ENCODE data around the gene TMEM131L.

The TMEM131L gene

DNA sequence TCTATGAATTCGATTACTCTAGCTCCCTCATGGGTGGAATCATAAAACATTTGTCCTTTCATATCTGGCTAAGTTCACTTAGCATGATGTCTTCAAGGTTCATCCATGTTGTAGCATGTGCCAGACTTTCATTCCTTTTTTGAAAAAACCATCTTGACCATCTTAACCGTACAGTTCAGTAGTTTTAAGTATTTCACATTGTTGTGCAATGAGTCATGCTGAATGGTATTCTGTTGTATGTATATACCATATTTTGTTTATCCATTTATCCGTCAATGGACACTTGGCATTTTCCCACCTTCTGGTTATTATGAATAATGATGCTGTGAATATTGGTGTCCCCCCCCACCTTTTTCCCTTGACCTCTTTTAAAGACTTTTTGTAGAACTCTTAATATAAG is 145.5 kb downstream of the TMEM131L start:
- Histone ChIP-seq H3K27me3 (ENCODE audit: insufficient read depth, low read length) (no peaks in the 10 kb centered on the region), H2AFZ (ENCODE audit: low read length) (no peak overlapping the region), H3K79me2 (ENCODE audit: insufficient read depth, low read length) (peaks cover 7% of the 10 kb centered on the region), H3K9ac (ENCODE audit: low read length) (no peak overlapping the region), H3K4me3 (ENCODE audit: low read depth, low read length, poor library complexity, severe bottlenecking) (no peak overlapping the region), H3K36me3 (ENCODE audit: insufficient read depth, low read length) (peaks cover 100% of the 10 kb centered on the region), H3K4me2 (ENCODE audit: low read length) (no peak overlapping the region), H3F3A (ENCODE audit: insufficient read depth, low read length) (0 out of 2 replicates have a peak, but pooled peaks cover 6% of the 10 kb centered on the region), H4K20me1 (ENCODE audit: insufficient read depth, low read length) (peaks cover 3% of the 10 kb centered on the region; the same call in 1 of the 2 replicates), H3K4me1 (ENCODE audit: insufficient read depth, low read length, severe bottlenecking) (peaks cover 3% of the 10 kb centered on the region), H3K9me2 (ENCODE audit: low read depth, low read length) (no peaks in the 10 kb centered on the region), H3K9me3 (ENCODE audit: low read length) (no peaks in the 10 kb centered on the region), H3K27ac (ENCODE audit: low read depth, low read length, poor library complexity, severe bottlenecking) (no peak overlapping the region)
- TF ChIP-seq EZH2 (IDR thresholded peaks at IDR 0.05; ENCODE audit: borderline replicate concordance, low read length) = no peak
- TF ChIP-seq, protein P1, sequence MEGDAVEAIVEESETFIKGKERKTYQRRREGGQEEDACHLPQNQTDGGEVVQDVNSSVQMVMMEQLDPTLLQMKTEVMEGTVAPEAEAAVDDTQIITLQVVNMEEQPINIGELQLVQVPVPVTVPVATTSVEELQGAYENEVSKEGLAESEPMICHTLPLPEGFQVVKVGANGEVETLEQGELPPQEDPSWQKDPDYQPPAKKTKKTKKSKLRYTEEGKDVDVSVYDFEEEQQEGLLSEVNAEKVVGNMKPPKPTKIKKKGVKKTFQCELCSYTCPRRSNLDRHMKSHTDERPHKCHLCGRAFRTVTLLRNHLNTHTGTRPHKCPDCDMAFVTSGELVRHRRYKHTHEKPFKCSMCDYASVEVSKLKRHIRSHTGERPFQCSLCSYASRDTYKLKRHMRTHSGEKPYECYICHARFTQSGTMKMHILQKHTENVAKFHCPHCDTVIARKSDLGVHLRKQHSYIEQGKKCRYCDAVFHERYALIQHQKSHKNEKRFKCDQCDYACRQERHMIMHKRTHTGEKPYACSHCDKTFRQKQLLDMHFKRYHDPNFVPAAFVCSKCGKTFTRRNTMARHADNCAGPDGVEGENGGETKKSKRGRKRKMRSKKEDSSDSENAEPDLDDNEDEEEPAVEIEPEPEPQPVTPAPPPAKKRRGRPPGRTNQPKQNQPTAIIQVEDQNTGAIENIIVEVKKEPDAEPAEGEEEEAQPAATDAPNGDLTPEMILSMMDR (IDR thresholded peaks at IDR 0.05; ENCODE audit: low read length) = no peak

DNA sequence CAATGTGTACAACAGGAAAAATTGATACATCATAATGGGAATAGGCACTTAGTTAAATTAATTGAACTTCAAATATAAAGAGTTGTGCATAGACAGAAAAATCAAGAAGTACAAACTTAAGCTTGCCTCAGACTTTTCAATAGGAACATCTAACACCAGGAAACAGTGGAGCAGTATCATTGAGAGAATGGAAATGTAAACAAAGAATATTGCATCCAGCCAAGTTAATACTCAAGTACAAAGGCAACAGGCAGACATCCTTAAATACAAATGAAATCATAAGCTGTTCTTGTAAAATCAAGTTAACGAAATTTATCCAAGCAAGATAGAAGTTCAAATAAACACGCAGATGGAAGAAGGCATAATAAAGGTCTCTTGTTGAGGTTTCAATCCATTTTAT is 146.7 kb downstream of the TMEM131L start:
- Histone ChIP-seq H3K9ac (ENCODE audit: low read length) (no peak overlapping the region), H3K27ac (ENCODE audit: low read depth, low read length, poor library complexity, severe bottlenecking) (no peak overlapping the region), H3K4me1 (ENCODE audit: insufficient read depth, low read length, severe bottlenecking) (peaks cover 3% of the 10 kb centered on the region), H3K4me2 (ENCODE audit: low read length) (no peak overlapping the region), H3F3A (ENCODE audit: insufficient read depth, low read length) (0 out of 2 replicates have a peak, but pooled peaks cover 6% of the 10 kb centered on the region), H4K20me1 (ENCODE audit: insufficient read depth, low read length) (peaks cover 3% of the 10 kb centered on the region; the same call in 1 of the 2 replicates), H2AFZ (ENCODE audit: low read length) (no peak overlapping the region), H3K9me3 (ENCODE audit: low read length) (no peaks in the 10 kb centered on the region), H3K9me2 (ENCODE audit: low read depth, low read length) (no peaks in the 10 kb centered on the region), H3K27me3 (ENCODE audit: insufficient read depth, low read length) (no peaks in the 10 kb centered on the region), H3K79me2 (ENCODE audit: insufficient read depth, low read length) (peaks cover 6% of the 10 kb centered on the region), H3K4me3 (ENCODE audit: low read depth, low read length, poor library complexity, severe bottlenecking) (no peak overlapping the region), H3K36me3 (ENCODE audit: insufficient read depth, low read length) (peaks cover 100% of the 10 kb centered on the region)
- no peak for TF ChIP-seq EZH2 (IDR thresholded peaks at IDR 0.05; ENCODE audit: borderline replicate concordance, low read length)
- TF ChIP-seq, protein P1 (IDR thresholded peaks at IDR 0.05; ENCODE audit: low read length) = no peak

DNA sequence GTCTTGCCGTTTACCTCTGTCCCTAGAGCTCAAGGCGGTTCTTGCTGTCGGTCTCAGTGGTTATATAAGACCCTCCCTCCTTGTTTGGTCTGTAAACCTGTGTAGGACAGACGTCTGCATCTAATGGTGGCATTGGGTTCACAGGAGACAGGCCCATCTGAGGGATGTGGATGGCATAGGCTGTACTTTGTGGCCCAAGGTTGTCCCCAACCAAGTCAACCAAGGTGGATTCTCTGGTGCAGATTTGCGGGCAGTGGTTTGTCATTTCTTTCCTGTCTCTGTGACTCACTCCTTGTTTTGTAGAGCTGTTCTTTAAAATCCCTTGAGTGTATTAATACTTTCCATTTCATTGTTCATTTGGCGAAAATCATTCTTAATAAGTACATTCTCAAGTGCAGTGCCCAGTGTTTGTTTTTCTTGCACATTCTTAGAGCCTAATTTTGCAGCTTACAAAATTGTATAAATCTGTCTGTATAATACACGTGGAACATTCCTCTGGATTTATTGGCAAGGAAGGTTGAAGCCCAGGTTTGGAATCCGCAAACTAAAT is 149.9 kb downstream of the TMEM131L start:
- Histone ChIP-seq H3K4me2 (ENCODE audit: low read length) (no peak overlapping the region), H3F3A (ENCODE audit: insufficient read depth, low read length) (0 out of 2 replicates have a peak, but pooled peaks cover 6% of the 10 kb centered on the region), H3K36me3 (ENCODE audit: insufficient read depth, low read length) (peaks cover 100% of the 10 kb centered on the region), H3K79me2 (ENCODE audit: insufficient read depth, low read length) (no peaks in the 10 kb centered on the region), H3K9ac (ENCODE audit: low read length) (no peak overlapping the region), H3K9me3 (ENCODE audit: low read length) (no peaks in the 10 kb centered on the region), H2AFZ (ENCODE audit: low read length) (no peak overlapping the region), H3K9me2 (ENCODE audit: low read depth, low read length) (no peaks in the 10 kb centered on the region), H3K27ac (ENCODE audit: low read depth, low read length, poor library complexity, severe bottlenecking) (no peak overlapping the region), H3K4me3 (ENCODE audit: low read depth, low read length, poor library complexity, severe bottlenecking) (no peak overlapping the region), H3K4me1 (ENCODE audit: insufficient read depth, low read length, severe bottlenecking) (no peaks in the 10 kb centered on the region), H3K27me3 (ENCODE audit: insufficient read depth, low read length) (no peaks in the 10 kb centered on the region), H4K20me1 (ENCODE audit: insufficient read depth, low read length) (no peaks in the 10 kb centered on the region)
- no peak for TF ChIP-seq EZH2 (IDR thresholded peaks at IDR 0.05; ENCODE audit: borderline replicate concordance, low read length)
- TF ChIP-seq, protein P1 (IDR thresholded peaks at IDR 0.05; ENCODE audit: low read length) = no peak

Measured in OCI-LY1 (cell line).